SK-N-SH (cell line): ENCODE data around the gene ANKS6.

ENCODE experiments used
- CTCF ChIP-seq: fragments of 200-600 bp; sonication (generic); IDR thresholded peaks from 2 replicates; pipeline ENCODE4 v1.6.1; 2017; ENCODE audit warnings: antibody characterized with exemption, mild to moderate bottlenecking, moderate library complexity
- EP300 ChIP-seq, 2 experiments: IDR thresholded peaks; 2 replicates each; pipeline versions ENCODE4 v1.4.0 to v1.6.1; 2012; ENCODE audit warnings: borderline replicate concordance in 1 of 2, low read depth in 1 of 2, low read length in 1 of 2
- EZH2phosphoT487 ChIP-seq: fragments of 200-600 bp; sonication (generic); IDR thresholded peaks from 2 replicates; pipeline ENCODE4 v1.6.1; 2017; ENCODE audit warnings: low read depth, mixed run types, mild to moderate bottlenecking, antibody characterized with exemption, moderate library complexity, borderline replicate concordance
- GATA2 ChIP-seq: sonication (generic); formaldehyde crosslinking; IDR thresholded peaks from 2 replicates; pipeline ENCODE4 v1.5.0; 2020; ENCODE audit warnings: mild to moderate bottlenecking, missing genetic modification reagents
- JUND ChIP-seq: IDR thresholded peaks from 2 replicates; pipeline ENCODE4 v1.4.0; 2012
- MAX ChIP-seq: IDR thresholded peaks from 2 replicates; pipeline ENCODE4 v1.4.0; 2012; ENCODE audit warnings: low read depth
- NFIC ChIP-seq: IDR thresholded peaks from 2 replicates; pipeline ENCODE4 v1.4.0; 2012; ENCODE audit warnings: borderline replicate concordance
- POLR2AphosphoS5 ChIP-seq: IDR thresholded peaks from 2 replicates; pipeline ENCODE4 v1.6.1; 2012; ENCODE audit warnings: low read depth, low read length
- REST ChIP-seq: IDR thresholded peaks from 2 replicates; pipeline ENCODE4 v1.6.1; 2012; ENCODE audit warnings: mild to moderate bottlenecking, low read depth, low read length, moderate library complexity
- TEAD4 ChIP-seq: IDR thresholded peaks from 2 replicates; pipeline ENCODE4 v1.4.0; 2012; ENCODE audit warnings: mild to moderate bottlenecking, borderline replicate concordance; ENCODE audit not compliant: insufficient read depth
- YY1 ChIP-seq: IDR thresholded peaks from 2 replicates; pipeline ENCODE4 v1.4.0; 2012; ENCODE audit warnings: low read depth, mild to moderate bottlenecking

- TF ChIP-seq EP300 (IDR thresholded peaks at IDR 0.05; ENCODE audit: borderline replicate concordance in 1 of 2, low read depth in 1 of 2, low read length in 1 of 2) (no peak), REST (no peak), EZH2phosphoT487 (no peak), CTCF (no peak), POLR2AphosphoS5 (no peak), JUND (no peak), NFIC (no peak), TEAD4 (no peak), MAX (no peak), YY1 (no peak), GATA2 (no peak)
These were observed 43.4 kb upstream of the ANKS6 start for GRCh38 chr9:98839724-98840123.
